HEK293 (cell line): ENCODE data around the gene C6orf120.
A peak's percentile ranks its signal among the peaks of the same experiment; 100 is the strongest.

Experiments used
- FEZF1 ChIP-seq: fragments of 450-650 bp; formaldehyde crosslinking; IDR thresholded peaks from 2 replicates; pipeline ENCODE4 v1.5.1; 2016; ENCODE audit warnings: missing biosample characterization, missing genetic modification characterization
- MYNN ChIP-seq: fragments of 450-650 bp; formaldehyde crosslinking; IDR thresholded peaks from 2 replicates; pipeline ENCODE4 v1.5.1; 2016; ENCODE audit warnings: missing biosample characterization, missing genetic modification characterization, borderline replicate concordance
- MZF1 ChIP-seq: fragments of 450-650 bp; formaldehyde crosslinking; IDR thresholded peaks from 2 replicates; pipeline ENCODE4 v1.5.1; 2017; ENCODE audit warnings: missing biosample characterization, missing genetic modification characterization, borderline replicate concordance
- TCF7L2 ChIP-seq: IDR thresholded peaks from 2 replicates; pipeline ENCODE4 v1.6.1; 2011; ENCODE audit warnings: low read depth, mild to moderate bottlenecking, inconsistent platforms, low read length, moderate library complexity, borderline replicate concordance
- ZFP3 ChIP-seq: fragments of 450-650 bp; formaldehyde crosslinking; IDR thresholded peaks from 2 replicates; pipeline ENCODE4 v1.5.1; 2016; ENCODE audit warnings: low read depth, missing biosample characterization, missing genetic modification characterization
- ZNF138 ChIP-seq: fragments of 450-650 bp; formaldehyde crosslinking; IDR thresholded peaks from 2 replicates; pipeline ENCODE4 v1.5.1; 2016; ENCODE audit warnings: missing biosample characterization, missing genetic modification characterization, borderline replicate concordance
- ZNF19 ChIP-seq: fragments of 450-650 bp; formaldehyde crosslinking; IDR thresholded peaks from 2 replicates; pipeline ENCODE4; 2016; ENCODE audit warnings: missing biosample characterization, missing genetic modification characterization, low read depth
- ZNF2 ChIP-seq: fragments of 450-650 bp; formaldehyde crosslinking; IDR thresholded peaks from 2 replicates; pipeline ENCODE4 v1.5.1; 2016; ENCODE audit warnings: missing biosample characterization, missing genetic modification characterization
- ZNF239 ChIP-seq: fragments of 450-650 bp; formaldehyde crosslinking; IDR thresholded peaks from 2 replicates; pipeline ENCODE4 v1.5.1; 2016; ENCODE audit warnings: missing biosample characterization, missing genetic modification characterization
- ZNF24 ChIP-seq: fragments of 450-650 bp; formaldehyde crosslinking; IDR thresholded peaks from 2 replicates; pipeline ENCODE4 v1.5.1; 2016; ENCODE audit warnings: missing biosample characterization, missing genetic modification characterization
- ZNF311 ChIP-seq: fragments of 450-650 bp; formaldehyde crosslinking; IDR thresholded peaks from 2 replicates; pipeline ENCODE4 v1.5.1; 2017; ENCODE audit warnings: missing biosample characterization, missing genetic modification characterization, borderline replicate concordance
- ZNF404 ChIP-seq: fragments of 450-650 bp; formaldehyde crosslinking; IDR thresholded peaks from 2 replicates; pipeline ENCODE4 v1.5.1; 2017; ENCODE audit warnings: missing biosample characterization, missing genetic modification characterization
- ZNF416 ChIP-seq: fragments of 450-650 bp; formaldehyde crosslinking; IDR thresholded peaks from 2 replicates; pipeline ENCODE4 v1.5.1; 2016; ENCODE audit warnings: missing biosample characterization, missing genetic modification characterization
- ZNF571 ChIP-seq: fragments of 450-650 bp; formaldehyde crosslinking; IDR thresholded peaks from 2 replicates; pipeline ENCODE4 v1.5.0; 2017; ENCODE audit warnings: missing biosample characterization, missing genetic modification characterization
- ZNF596 ChIP-seq: fragments of 450-650 bp; IDR thresholded peaks from 2 replicates; pipeline ENCODE4 v1.5.0; 2018; ENCODE audit warnings: missing biosample characterization, mild to moderate bottlenecking, missing genetic modification characterization, moderate library complexity
- ZNF623 ChIP-seq: fragments of 450-650 bp; formaldehyde crosslinking; IDR thresholded peaks from 2 replicates; pipeline ENCODE4 v1.5.1; 2016; ENCODE audit warnings: missing biosample characterization, missing genetic modification characterization
- ZNF629 ChIP-seq: fragments of 450-650 bp; formaldehyde crosslinking; IDR thresholded peaks from 2 replicates; pipeline ENCODE4 v1.5.1; 2017; ENCODE audit warnings: missing biosample characterization, missing genetic modification characterization
- ZNF654 ChIP-seq: fragments of 450-650 bp; formaldehyde crosslinking; IDR thresholded peaks from 2 replicates; pipeline ENCODE4 v1.5.1; 2016; ENCODE audit warnings: low read depth, missing biosample characterization, missing genetic modification characterization
- ZNF660 ChIP-seq: fragments of 450-650 bp; IDR thresholded peaks from 2 replicates; pipeline ENCODE4 v1.5.1; 2018; ENCODE audit warnings: missing biosample characterization, mild to moderate bottlenecking, missing genetic modification characterization
- ZNF76 ChIP-seq: fragments of 450-650 bp; formaldehyde crosslinking; IDR thresholded peaks from 2 replicates; pipeline ENCODE4; 2016; ENCODE audit warnings: low read depth, missing biosample characterization, missing genetic modification characterization, borderline replicate concordance
- TF ChIP-seq, protein P1 (sequence below): fragments of 450-650 bp; formaldehyde crosslinking; IDR thresholded peaks from 2 replicates; pipeline ENCODE4 v1.5.1; 2016; ENCODE audit warnings: missing biosample characterization, missing genetic modification characterization
- TF ChIP-seq, protein P2 (sequence below): fragments of 450-650 bp; formaldehyde crosslinking; IDR thresholded peaks from 2 replicates; pipeline ENCODE4 v1.5.1; 2016; ENCODE audit warnings: missing biosample characterization, missing genetic modification characterization
- TF ChIP-seq, protein P3 (sequence below): IDR thresholded peaks from 2 replicates; pipeline ENCODE4 v1.6.1; 2011; ENCODE audit warnings: mild to moderate bottlenecking, low read depth, low read length, borderline replicate concordance
- TF ChIP-seq, protein P4 (sequence below): fragments of 450-650 bp; formaldehyde crosslinking; IDR thresholded peaks from 2 replicates; pipeline ENCODE4; 2016; ENCODE audit warnings: missing biosample characterization, missing genetic modification characterization
- TF ChIP-seq, protein P5 (sequence below): fragments of 450-650 bp; formaldehyde crosslinking; optimal IDR thresholded peaks from 2 replicates; pipeline ENCODE3; 2016; ENCODE audit warnings: missing biosample characterization, mild to moderate bottlenecking, missing genetic modification characterization
- TF ChIP-seq, protein P6 (sequence below): fragments of 450-650 bp; formaldehyde crosslinking; IDR thresholded peaks from 2 replicates; pipeline ENCODE4 v1.5.1; 2016; ENCODE audit warnings: missing biosample characterization, missing genetic modification characterization
- TF ChIP-seq, protein P7 (sequence below): fragments of 450-650 bp; formaldehyde crosslinking; IDR thresholded peaks from 2 replicates; pipeline ENCODE4 v1.5.1; 2016; ENCODE audit warnings: missing biosample characterization, missing genetic modification characterization
- TF ChIP-seq, protein P8 (sequence below): fragments of 450-650 bp; formaldehyde crosslinking; IDR thresholded peaks from 2 replicates; pipeline ENCODE4 v1.5.1; 2017; ENCODE audit warnings: missing biosample characterization, missing genetic modification characterization

Gene C6orf120

DNA sequence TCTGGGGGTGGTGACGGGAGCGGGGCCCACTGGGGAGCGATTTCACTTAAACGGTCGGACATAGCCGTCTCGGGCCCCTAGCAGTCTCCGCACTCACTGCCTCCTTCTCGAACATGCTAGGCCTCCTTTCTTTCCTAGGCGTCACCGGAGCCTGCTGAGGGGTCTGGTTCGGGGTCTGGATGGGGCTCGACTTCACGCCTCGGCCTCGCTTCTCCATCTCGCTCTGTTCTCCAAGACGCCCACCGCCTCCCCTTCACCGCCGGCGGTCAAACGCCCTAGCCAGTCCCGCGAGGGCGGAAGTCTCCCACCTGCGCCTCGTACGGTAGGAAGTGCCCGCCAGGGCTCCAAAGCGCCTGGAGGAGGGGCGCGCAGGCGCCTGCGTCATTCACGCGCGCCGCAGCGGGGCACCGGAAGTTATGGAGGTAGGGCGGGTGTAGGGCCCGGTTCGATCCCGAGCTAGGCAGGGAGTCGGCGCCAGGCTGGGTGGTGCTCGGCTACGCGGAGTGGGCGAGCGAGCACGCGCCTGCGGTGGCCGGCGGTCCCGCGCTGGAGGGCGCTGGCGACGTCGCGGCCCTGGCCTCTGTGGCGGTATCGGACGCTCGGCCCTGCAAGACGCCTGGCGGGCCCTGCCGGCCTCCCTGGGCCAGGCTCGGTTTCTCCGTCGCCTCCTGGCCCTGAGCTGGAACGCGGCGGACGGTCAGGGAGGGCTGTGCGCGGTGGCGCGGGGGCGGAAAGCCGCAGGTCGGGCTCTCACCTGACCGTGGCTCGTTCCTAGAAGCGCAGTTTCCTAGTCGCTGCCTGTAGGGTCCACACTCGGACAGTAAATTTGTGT lies 49.5 kb downstream of the C6orf120 start, which contains the start of the genes DYNLT2 and ERMARD (continued):
- TF ChIP-seq, protein P1, sequence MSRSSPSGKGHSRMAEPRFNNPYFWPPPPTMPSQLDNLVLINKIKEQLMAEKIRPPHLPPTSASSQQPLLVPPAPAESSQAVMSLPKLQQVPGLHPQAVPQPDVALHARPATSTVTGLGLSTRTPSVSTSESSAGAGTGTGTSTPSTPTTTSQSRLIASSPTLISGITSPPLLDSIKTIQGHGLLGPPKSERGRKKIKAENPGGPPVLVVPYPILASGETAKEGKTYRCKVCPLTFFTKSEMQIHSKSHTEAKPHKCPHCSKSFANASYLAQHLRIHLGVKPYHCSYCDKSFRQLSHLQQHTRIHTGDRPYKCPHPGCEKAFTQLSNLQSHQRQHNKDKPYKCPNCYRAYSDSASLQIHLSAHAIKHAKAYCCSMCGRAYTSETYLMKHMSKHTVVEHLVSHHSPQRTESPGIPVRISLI (tag by site-specific recombination): no peak
- no peak for TF ChIP-seq ZNF138 (tag by site-specific recombination)
- TF ChIP-seq, protein P2, sequence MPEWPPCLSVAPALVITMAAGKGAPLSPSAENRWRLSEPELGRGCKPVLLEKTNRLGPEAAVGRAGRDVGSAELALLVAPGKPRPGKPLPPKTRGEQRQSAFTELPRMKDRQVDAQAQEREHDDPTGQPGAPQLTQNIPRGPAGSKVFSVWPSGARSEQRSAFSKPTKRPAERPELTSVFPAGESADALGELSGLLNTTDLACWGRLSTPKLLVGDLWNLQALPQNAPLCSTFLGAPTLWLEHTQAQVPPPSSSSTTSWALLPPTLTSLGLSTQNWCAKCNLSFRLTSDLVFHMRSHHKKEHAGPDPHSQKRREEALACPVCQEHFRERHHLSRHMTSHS: no peak
- no peak for TF ChIP-seq ZNF571 (tag by site-specific recombination)
- TF ChIP-seq, protein P3, sequence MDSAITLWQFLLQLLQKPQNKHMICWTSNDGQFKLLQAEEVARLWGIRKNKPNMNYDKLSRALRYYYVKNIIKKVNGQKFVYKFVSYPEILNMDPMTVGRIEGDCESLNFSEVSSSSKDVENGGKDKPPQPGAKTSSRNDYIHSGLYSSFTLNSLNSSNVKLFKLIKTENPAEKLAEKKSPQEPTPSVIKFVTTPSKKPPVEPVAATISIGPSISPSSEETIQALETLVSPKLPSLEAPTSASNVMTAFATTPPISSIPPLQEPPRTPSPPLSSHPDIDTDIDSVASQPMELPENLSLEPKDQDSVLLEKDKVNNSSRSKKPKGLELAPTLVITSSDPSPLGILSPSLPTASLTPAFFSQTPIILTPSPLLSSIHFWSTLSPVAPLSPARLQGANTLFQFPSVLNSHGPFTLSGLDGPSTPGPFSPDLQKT: peak; percentile 90; the same call in 1 of the 2 replicates
- no peak for TF ChIP-seq ZNF654
- TF ChIP-seq, protein P4, sequence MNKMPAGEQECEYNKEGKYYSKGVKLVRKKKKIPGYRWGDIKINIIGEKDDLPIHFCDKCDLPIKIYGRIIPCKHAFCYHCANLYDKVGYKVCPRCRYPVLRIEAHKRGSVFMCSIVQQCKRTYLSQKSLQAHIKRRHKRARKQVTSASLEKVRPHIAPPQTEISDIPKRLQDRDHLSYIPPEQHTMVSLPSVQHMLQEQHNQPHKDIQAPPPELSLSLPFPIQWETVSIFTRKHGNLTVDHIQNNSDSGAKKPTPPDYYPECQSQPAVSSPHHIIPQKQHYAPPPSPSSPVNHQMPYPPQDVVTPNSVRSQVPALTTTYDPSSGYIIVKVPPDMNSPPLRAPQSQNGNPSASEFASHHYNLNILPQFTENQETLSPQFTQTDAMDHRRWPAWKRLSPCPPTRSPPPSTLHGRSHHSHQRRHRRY (tag by site-specific recombination): no peak
- TF ChIP-seq, protein P5, sequence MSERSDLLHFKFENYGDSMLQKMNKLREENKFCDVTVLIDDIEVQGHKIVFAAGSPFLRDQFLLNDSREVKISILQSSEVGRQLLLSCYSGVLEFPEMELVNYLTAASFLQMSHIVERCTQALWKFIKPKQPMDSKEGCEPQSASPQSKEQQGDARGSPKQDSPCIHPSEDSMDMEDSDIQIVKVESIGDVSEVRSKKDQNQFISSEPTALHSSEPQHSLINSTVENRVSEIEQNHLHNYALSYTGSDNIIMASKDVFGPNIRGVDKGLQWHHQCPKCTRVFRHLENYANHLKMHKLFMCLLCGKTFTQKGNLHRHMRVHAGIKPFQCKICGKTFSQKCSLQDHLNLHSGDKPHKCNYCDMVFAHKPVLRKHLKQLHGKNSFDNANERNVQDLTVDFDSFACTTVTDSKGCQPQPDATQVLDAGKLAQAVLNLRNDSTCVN (tag by site-specific recombination): peak; percentile 99
- TF ChIP-seq, protein P6, sequence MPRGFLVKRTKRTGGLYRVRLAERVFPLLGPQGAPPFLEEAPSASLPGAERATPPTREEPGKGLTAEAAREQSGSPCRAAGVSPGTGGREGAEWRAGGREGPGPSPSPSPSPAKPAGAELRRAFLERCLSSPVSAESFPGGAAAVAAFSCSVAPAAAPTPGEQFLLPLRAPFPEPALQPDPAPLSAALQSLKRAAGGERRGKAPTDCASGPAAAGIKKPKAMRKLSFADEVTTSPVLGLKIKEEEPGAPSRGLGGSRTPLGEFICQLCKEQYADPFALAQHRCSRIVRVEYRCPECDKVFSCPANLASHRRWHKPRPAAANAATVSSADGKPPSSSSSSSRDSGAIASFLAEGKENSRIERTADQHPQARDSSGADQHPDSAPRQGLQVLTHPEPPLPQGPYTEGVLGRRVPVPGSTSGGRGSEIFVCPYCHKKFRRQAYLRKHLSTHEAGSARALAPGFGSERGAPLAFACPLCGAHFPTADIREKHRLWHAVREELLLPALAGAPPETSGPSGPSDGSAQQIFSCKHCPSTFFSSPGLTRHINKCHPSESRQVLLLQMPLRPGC: peak; percentile 70; the same call in 1 of the 2 replicates
- TF ChIP-seq ZNF2 (tag by site-specific recombination): no peak
- TF ChIP-seq FEZF1: no peak
- TF ChIP-seq, protein P7, sequence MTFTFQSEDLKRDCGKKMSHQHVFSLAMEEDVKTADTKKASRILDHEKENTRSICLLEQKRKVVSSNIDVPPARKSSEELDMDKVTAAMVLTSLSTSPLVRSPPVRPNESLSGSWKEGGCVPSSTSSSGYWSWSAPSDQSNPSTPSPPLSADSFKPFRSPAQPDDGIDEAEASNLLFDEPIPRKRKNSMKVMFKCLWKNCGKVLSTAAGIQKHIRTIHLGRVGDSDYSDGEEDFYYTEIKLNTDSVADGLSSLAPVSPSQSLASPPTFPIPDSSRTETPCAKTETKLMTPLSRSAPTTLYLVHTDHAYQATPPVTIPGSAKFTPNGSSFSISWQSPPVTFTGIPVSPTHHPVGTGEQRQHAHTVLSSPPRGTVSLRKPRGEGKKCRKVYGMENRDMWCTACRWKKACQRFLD (tag by site-specific recombination): no peak
- TF ChIP-seq ZNF76: peak; percentile 52; the same call in 1 of the 2 replicates
- no peak for TF ChIP-seq ZNF623
- no peak for TF ChIP-seq ZNF596
- no peak for TF ChIP-seq MZF1 (tag by site-specific recombination)
- no peak for TF ChIP-seq ZNF19 (tag by site-specific recombination)
- no peak for TF ChIP-seq ZNF311 (tag by site-specific recombination)
- TF ChIP-seq ZNF404 (tag by site-specific recombination): no peak
- no peak for TF ChIP-seq ZNF416 (tag by site-specific recombination)
- TF ChIP-seq, protein P8, sequence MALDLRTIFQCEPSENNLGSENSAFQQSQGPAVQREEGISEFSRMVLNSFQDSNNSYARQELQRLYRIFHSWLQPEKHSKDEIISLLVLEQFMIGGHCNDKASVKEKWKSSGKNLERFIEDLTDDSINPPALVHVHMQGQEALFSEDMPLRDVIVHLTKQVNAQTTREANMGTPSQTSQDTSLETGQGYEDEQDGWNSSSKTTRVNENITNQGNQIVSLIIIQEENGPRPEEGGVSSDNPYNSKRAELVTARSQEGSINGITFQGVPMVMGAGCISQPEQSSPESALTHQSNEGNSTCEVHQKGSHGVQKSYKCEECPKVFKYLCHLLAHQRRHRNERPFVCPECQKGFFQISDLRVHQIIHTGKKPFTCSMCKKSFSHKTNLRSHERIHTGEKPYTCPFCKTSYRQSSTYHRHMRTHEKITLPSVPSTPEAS (tag by site-specific recombination): no peak
- TF ChIP-seq TCF7L2: no peak
- TF ChIP-seq ZNF660 (tag by site-specific recombination): peak; percentile 48; the same call in 1 of the 2 replicates
- TF ChIP-seq ZNF629 (tag by site-specific recombination): peak; percentile 89
- TF ChIP-seq MYNN (tag by site-specific recombination): 0 out of 2 replicates have a peak, but pooled peaks have one; percentile 22
- no peak for TF ChIP-seq ZNF239 (tag by site-specific recombination)
- TF ChIP-seq ZNF24 (tag by site-specific recombination): peak; percentile 67
- TF ChIP-seq ZFP3: no peak
